CD4-positive, alpha-beta T cell treated with Interleukin-6 at 100 ng/mL for 8 hours (primary cell): ENCODE results near the gene CWH43.
"Not testable (repeated sequence)": the region's sequence is repeated elsewhere in the genome, so short reads cannot be mapped to it uniquely, and the experiment has no call there.

Experiments
- DNase-seq: peaks from one replicate; pipeline ENCODE4 v3.0.0-alpha.2; 2020; ENCODE audit warnings: mixed read lengths, low spot score

The CWH43 gene

GRCh38 chr4:49097071-49097470 is 111.0 kb downstream of the CWH43 start:
- DNase-seq, result not testable (repeated sequence)

GRCh38 chr4:49097505-49097904 is 111.4 kb downstream of the CWH43 start:
- not testable (repeated sequence) for DNase-seq

- not testable (repeated sequence) for DNase-seq
Observed at GRCh38 chr4:49098034-49098759, 112.1 kb downstream of the CWH43 start.

GRCh38 chr4:49099831-49100444 is 113.9 kb downstream of the CWH43 start:
- not testable (repeated sequence) for DNase-seq

- DNase-seq, result not testable (repeated sequence)
Observed at GRCh38 chr4:49102344-49102898, 116.3 kb downstream of the CWH43 start.

- DNase-seq, result not testable (repeated sequence)
Observed at GRCh38 chr4:49103436-49104136, 117.5 kb downstream of the CWH43 start.

- DNase-seq, result peak; percentile 8
Observed at GRCh38 chr4:49104231-49104930, 118.3 kb downstream of the CWH43 start.

GRCh38 chr4:49105248-49105904 is 119.3 kb downstream of the CWH43 start:
- not testable (repeated sequence) for DNase-seq

GRCh38 chr4:49107262-49107661 is 121.2 kb downstream of the CWH43 start:
- peak; percentile 43 for DNase-seq

GRCh38 chr4:49108183-49108978 is 122.3 kb downstream of the CWH43 start:
- not testable (repeated sequence) for DNase-seq

- DNase-seq, result not testable (repeated sequence)
Observed at GRCh38 chr4:49109567-49110166, 123.6 kb downstream of the CWH43 start.

GRCh38 chr4:49110579-49110978 is 124.5 kb downstream of the CWH43 start:
- not testable (repeated sequence) for DNase-seq
